Gastroesophageal sphincter (tissue), 4 donors: Measurements from ENCODE around the gene CDCA7L. TPM values are rescaled to one million over a fixed set of nuclear protein-coding genes. Genes with fewer than 3 reads are reported as not detected.

Experiments
- ATAC-seq: fragments of 150-250 bp; one replicate; pipeline ENCODE4 v1.9.1; 2016; ENCODE audit warnings: mild to moderate bottlenecking, moderate library complexity
- H3K27ac ChIP-seq, 4 donors: fragments of 200-600 bp; sonication (generic) in 3 of 4; 1 replicate in 3 of 4; 2 replicates in 1 of 4; pipeline ENCODE4 v1.5.1; 2016 to 2019
- H3K27me3 ChIP-seq: fragments of 200-600 bp; sonication (generic); one replicate; pipeline ENCODE4 v1.5.1; 2019
- H3K36me3 ChIP-seq, 2 donors: fragments of 200-600 bp; sonication (generic); one replicate each; pipeline ENCODE4 v1.5.1; 2019; ENCODE audit warnings: control low read depth in 1 of 2
- H3K4me1 ChIP-seq, 3 donors: fragments of 200-600 bp; sonication (generic); 1 replicate in 2 of 3; 2 replicates in 1 of 3; pipeline ENCODE4 v1.5.1; 2016 to 2019; ENCODE audit warnings: control low read depth in 2 of 3
- H3K4me3 ChIP-seq, 2 donors: fragments of 200-600 bp; sonication (generic); one replicate each; pipeline ENCODE4 v1.5.1; 2019; ENCODE audit warnings: mild to moderate bottlenecking in 1 of 2, moderate library complexity in 1 of 2
- H3K9me3 ChIP-seq, 3 donors: fragments of 200-600 bp; sonication (generic); one replicate each; pipeline ENCODE4 v1.5.1; 2017 to 2019; ENCODE audit warnings: control low read depth in 2 of 3
- CTCF ChIP-seq, 4 experiments: fragments of 200-600 bp in 2 of 4; fragments of 450-650 bp in 2 of 4; sonication (generic) in 1 of 4; IDR thresholded peaks; one replicate each; pipeline ENCODE4 v1.5.1; 2017 to 2019; ENCODE audit warnings: antibody characterized with exemption in 4 of 4, mild to moderate bottlenecking in 2 of 4, moderate library complexity in 2 of 4
- EP300 ChIP-seq: sonication (generic); formaldehyde crosslinking; IDR thresholded peaks from one replicate; pipeline ENCODE4 v1.6.1; 2017; ENCODE audit warnings: antibody characterized with exemption, mild to moderate bottlenecking
- POLR2A ChIP-seq, 2 donors: fragments of 450-650 bp; IDR thresholded peaks; one replicate each; pipeline ENCODE4 v1.6.1; 2017; ENCODE audit warnings: antibody characterized with exemption in 2 of 2, mild to moderate bottlenecking in 2 of 2, moderate library complexity in 1 of 2
- POLR2AphosphoS5 ChIP-seq: sonication (generic); formaldehyde crosslinking; IDR thresholded peaks from one replicate; pipeline ENCODE4 v1.6.1; 2017; ENCODE audit warnings: antibody characterized with exemption
- WGBS, 2 donors: methylation state at CpG; one replicate each; pipeline ENCODE4 v1.1.5; 2018; ENCODE audit warnings: low coverage in 1 of 2; 5-methylcytosine and 5-hydroxymethylcytosine counted together
- total RNA-seq, 4 donors: library from RNA; depleted of rRNA; stranded (reverse); fragments of >200 nt; gene quantifications; one replicate each; pipeline ENCODE4 v1.1.0, GENCODE V29; 2016

CDCA7L gene, protein sequence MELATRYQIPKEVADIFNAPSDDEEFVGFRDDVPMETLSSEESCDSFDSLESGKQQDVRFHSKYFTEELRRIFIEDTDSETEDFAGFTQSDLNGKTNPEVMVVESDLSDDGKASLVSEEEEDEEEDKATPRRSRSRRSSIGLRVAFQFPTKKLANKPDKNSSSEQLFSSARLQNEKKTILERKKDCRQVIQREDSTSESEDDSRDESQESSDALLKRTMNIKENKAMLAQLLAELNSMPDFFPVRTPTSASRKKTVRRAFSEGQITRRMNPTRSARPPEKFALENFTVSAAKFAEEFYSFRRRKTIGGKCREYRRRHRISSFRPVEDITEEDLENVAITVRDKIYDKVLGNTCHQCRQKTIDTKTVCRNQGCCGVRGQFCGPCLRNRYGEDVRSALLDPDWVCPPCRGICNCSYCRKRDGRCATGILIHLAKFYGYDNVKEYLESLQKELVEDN
- total RNA-seq: 10 to 100 TPM; 19.6 to 47.7 (median 30.3) TPM

DNA sequence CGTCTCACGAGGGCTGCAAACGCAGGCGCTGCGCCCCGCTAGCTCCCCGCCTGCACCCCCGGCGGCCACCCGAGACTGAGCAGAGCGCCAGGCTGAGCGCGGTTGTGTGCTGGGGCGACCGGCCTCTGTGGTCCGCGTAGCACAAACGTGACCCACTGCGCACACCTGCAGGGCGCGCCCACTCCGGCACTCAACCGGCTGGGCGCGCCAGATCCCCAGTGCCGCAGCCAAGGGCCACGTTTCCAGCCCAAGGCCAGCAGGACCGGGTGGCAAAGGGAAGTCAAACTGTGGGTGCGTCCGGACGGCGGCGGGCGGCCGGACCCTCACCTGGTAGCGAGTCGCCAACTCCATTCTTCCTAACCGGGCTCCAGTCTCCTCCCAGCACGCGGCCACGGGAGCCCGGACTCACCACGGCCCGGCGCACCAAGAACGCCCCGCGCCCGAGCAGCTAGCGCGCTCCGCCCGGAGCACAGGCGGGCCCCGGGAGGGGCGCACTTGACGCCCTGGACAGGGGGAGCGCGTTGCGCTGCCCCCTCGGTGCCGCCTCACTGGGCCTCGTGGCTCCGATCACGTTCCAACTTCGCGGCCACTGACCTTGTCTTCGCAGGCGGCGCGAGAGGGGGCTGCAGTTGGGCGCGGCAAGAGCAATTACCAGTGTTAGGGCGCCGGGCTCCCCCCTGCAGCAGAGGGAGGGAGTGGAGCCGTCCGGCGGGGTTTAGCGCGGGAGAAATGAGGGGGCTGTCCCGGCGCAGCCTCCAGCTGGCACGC, at the start of gene CDCA7L:
Gene CDCA7L (minus strand): TSS at position 446 of the 768 bp plus-strand sequence. CDS start 95 bp downstream, at position 351.
- peak within 1 kb of the TSS; percentile 59 to 81 for H3K4me3 ChIP-seq
- no peaks in the 10 kb centered on the region for H3K27me3 ChIP-seq
- WGBS, 2 donors: 0% methylated on average over 6 to 11 of the region's 83 CpGs
- H3K4me1 ChIP-seq: peaks cover 0 to 56% (median 14%) of the 10 kb centered on the region in 3 donors
- no peaks in the 10 kb centered on the region for H3K36me3 ChIP-seq
- ATAC-seq: peak; percentile 91
- H3K9me3 ChIP-seq: no peaks in the 10 kb centered on the region
- H3K27ac ChIP-seq: peak within 1 kb of the TSS; percentile 30 to 89 (median 84)
- TF ChIP-seq POLR2AphosphoS5 (peak; percentile 26), CTCF (IDR thresholded peaks at IDR 0.05) (no peak), POLR2A (IDR thresholded peaks at IDR 0.05) (peak; percentile 41 to 57)

DNA sequence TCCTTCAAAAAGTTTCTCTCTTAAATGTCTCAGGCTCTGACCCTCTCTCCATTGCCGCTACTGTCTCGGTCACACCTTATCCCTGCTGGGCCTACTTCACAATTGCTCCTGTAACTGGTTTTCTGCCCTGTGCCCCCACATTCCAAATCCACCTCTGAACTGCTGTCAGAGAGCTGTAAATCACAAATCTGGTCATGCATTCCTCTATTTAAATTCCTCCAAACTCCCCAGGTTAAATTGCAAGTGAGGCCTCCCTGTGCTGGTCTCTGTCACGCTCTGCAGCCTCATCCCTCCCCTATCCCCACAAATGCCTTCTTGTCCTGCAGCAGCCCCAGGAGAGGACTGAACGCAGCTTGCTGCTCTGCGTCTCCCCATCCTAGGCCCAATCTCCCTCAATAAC, 40.4 kb upstream of the CDCA7L start:
- Histone ChIP-seq H3K4me1 (no peaks in the 10 kb centered on the region), H3K4me3 (no peak overlapping the region), H3K9me3 (no peaks in the 10 kb centered on the region), H3K27ac (no peak overlapping the region), H3K27me3 (no peaks in the 10 kb centered on the region), H3K36me3 (no peaks in the 10 kb centered on the region)
- WGBS, 2 donors: 81 to 94% methylated on average over 5 of the region's 5 CpGs
- no peak for ATAC-seq
- no peak for TF ChIP-seq POLR2A (IDR thresholded peaks at IDR 0.05)
- TF ChIP-seq CTCF (IDR thresholded peaks at IDR 0.05): no peak

- Histone ChIP-seq H3K36me3 (no peaks in the 10 kb centered on the region), H3K4me3 (no peak overlapping the region), H3K4me1 (no peaks in the 10 kb centered on the region), H3K9me3 (no peaks in the 10 kb centered on the region), H3K27ac (no peak overlapping the region), H3K27me3 (no peaks in the 10 kb centered on the region)
- TF ChIP-seq CTCF (IDR thresholded peaks at IDR 0.05) (no peak), POLR2AphosphoS5 (no peak), EP300 (no peak), POLR2A (IDR thresholded peaks at IDR 0.05) (no peak)
- WGBS, 2 donors: 35 to 41% methylated on average over 2 of the region's 2 CpGs
- ATAC-seq: no peak
Observed at GRCh38 chr7:21984042-21984441, 38.3 kb upstream of the CDCA7L start.

- TF ChIP-seq POLR2A (IDR thresholded peaks at IDR 0.05) (no peak), CTCF (IDR thresholded peaks at IDR 0.05) (no peak), POLR2AphosphoS5 (no peak), EP300 (no peak)
- Histone ChIP-seq H3K4me1 (no peaks in the 10 kb centered on the region), H3K27me3 (no peaks in the 10 kb centered on the region), H3K9me3 (no peaks in the 10 kb centered on the region), H3K27ac (no peak overlapping the region), H3K4me3 (no peak overlapping the region), H3K36me3 (no peaks in the 10 kb centered on the region)
- no peak for ATAC-seq
- WGBS, 2 donors: 65 to 79% methylated on average over 2 of the region's 2 CpGs
Observed at GRCh38 chr7:21983056-21983455, 37.4 kb upstream of the CDCA7L start.
